Hepatocyte (in vitro differentiated cells): ENCODE results near the gene GCSAML. TPM values are rescaled to one million over a fixed set of nuclear protein-coding genes. Genes with fewer than 3 reads are reported as not detected.

ENCODE experiments used
- DNase-seq: peaks from one replicate; pipeline ENCODE4 v3.0.0-alpha.2; 2016; ENCODE audit warnings: low spot score
- H2AFZ ChIP-seq: fragments of 200-600 bp; sonication (generic); 2 replicates; pipeline ENCODE4 v1.6.0; 2016; ENCODE audit warnings: antibody characterized with exemption, mild to moderate bottlenecking
- H3K27ac ChIP-seq: fragments of 200-600 bp; sonication (generic); 2 replicates; pipeline ENCODE4 v1.5.1; 2016; ENCODE audit warnings: mild to moderate bottlenecking
- H3K27me3 ChIP-seq: fragments of 200-600 bp; sonication (generic); 2 replicates; pipeline ENCODE4 v1.6.1; 2016
- H3K36me3 ChIP-seq: fragments of 200-600 bp; sonication (generic); replicated peaks from 2 replicates; pipeline ENCODE4 v1.5.1; 2016; ENCODE audit warnings: low read depth; ENCODE audit not compliant: insufficient read depth
- H3K4me1 ChIP-seq: fragments of 200-600 bp; sonication (generic); 2 replicates; pipeline ENCODE4 v1.5.1; 2016; ENCODE audit warnings: mild to moderate bottlenecking, moderate library complexity; ENCODE audit not compliant: insufficient read depth
- H3K4me2 ChIP-seq: fragments of 200-600 bp; sonication (generic); 2 replicates; pipeline ENCODE4 v1.6.0; 2016
- H3K4me3 ChIP-seq: fragments of 200-600 bp; sonication (generic); 2 replicates; pipeline ENCODE4 v1.5.1; 2016; ENCODE audit warnings: mild to moderate bottlenecking
- H3K79me2 ChIP-seq: fragments of 200-600 bp; sonication (generic); 2 replicates; pipeline ENCODE4 v1.6.0; 2017; ENCODE audit warnings: mild to moderate bottlenecking
- H3K9me2 ChIP-seq: fragments of 200-600 bp; sonication (generic); replicated peaks from 2 replicates; pipeline ENCODE4 v1.6.0; 2017; ENCODE audit warnings: mild to moderate bottlenecking; ENCODE audit not compliant: insufficient read depth
- H3K9me3 ChIP-seq: fragments of 200-600 bp; sonication (generic); 2 replicates; pipeline ENCODE4 v1.5.1; 2016; ENCODE audit warnings: low read depth, mild to moderate bottlenecking
- H4K20me1 ChIP-seq: fragments of 200-600 bp; sonication (generic); 2 replicates; pipeline ENCODE4 v1.6.0; 2016; ENCODE audit warnings: mild to moderate bottlenecking; ENCODE audit not compliant: insufficient read depth, poor library complexity, severe bottlenecking
- EZH2 ChIP-seq: fragments of 200-600 bp; sonication (generic); IDR thresholded peaks from 2 replicates; pipeline ENCODE4 v1.6.1; 2016; ENCODE audit warnings: antibody characterized with exemption, mild to moderate bottlenecking, borderline replicate concordance
- EZH2phosphoT487 ChIP-seq: fragments of 200-600 bp; sonication (generic); IDR thresholded peaks from one replicate; pipeline ENCODE4 v1.6.1; 2018; ENCODE audit warnings: antibody characterized with exemption, mild to moderate bottlenecking, low read depth, moderate library complexity; ENCODE audit not compliant: unreplicated experiment, severe bottlenecking
- WGBS: methylation state at CpG from one replicate; pipeline ENCODE4 v1.1.6; 2016; ENCODE audit warnings: low lambda C conversion rate; ENCODE audit errors: missing lambda C conversion rate; 5-methylcytosine and 5-hydroxymethylcytosine counted together
- polyA plus RNA-seq: library from polyadenylated mRNA; unstranded; fragments of >200 nt; fragmentation: Nextera tagmentation; extraction: Ambion mirVana; gene quantifications from 2 replicates; pipeline ENCODE4 v1.2.1, GENCODE V29; 2016
- total RNA-seq: library from RNA; depleted of rRNA; stranded (reverse); fragments of >200 nt; gene quantifications from 2 replicates; pipeline ENCODE4 v1.2.3, GENCODE V29; 2014
- TF ChIP-seq, protein P1 (sequence below): fragments of 200-600 bp; sonication (generic); IDR thresholded peaks from 2 replicates; pipeline ENCODE4 v1.5.1; 2016; ENCODE audit warnings: antibody characterized with exemption, mild to moderate bottlenecking; ENCODE audit not compliant: poor library complexity

Gene GCSAML
- total and polyA plus RNA-seq, 2 experiments from 2014 or later = not detected

DNA sequence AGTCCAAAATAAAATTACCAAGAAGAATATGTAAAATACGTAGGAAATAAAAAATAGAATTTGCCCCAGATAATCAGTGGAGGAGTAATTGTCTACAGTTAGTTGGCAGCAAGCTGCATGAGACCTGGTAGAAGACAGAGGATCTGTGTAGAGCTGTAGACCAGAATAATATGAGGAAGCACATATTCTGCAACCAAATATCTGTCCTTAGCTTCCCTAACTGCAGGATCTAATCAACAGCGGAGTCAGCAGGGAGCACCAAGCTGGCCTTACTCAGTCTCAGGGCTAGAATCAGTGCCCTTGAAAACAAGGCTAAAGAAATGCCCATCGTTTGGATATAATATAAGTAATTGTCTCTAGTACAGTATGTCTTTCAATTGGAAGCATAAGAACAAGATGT is 6.1 kb upstream of the GCSAML start:
- no peaks in the 10 kb centered on the region for H3K9me2 ChIP-seq
- no peaks in the 10 kb centered on the region for H3K79me2 ChIP-seq
- no peaks in the 10 kb centered on the region for H3K9me3 ChIP-seq
- no peak overlapping the region for H3K4me3 ChIP-seq
- H3K27me3 ChIP-seq = no peaks in the 10 kb centered on the region
- no peaks in the 10 kb centered on the region for H3K4me1 ChIP-seq
- H2AFZ ChIP-seq = no peak overlapping the region
- no peaks in the 10 kb centered on the region for H4K20me1 ChIP-seq
- TF ChIP-seq, protein P1, sequence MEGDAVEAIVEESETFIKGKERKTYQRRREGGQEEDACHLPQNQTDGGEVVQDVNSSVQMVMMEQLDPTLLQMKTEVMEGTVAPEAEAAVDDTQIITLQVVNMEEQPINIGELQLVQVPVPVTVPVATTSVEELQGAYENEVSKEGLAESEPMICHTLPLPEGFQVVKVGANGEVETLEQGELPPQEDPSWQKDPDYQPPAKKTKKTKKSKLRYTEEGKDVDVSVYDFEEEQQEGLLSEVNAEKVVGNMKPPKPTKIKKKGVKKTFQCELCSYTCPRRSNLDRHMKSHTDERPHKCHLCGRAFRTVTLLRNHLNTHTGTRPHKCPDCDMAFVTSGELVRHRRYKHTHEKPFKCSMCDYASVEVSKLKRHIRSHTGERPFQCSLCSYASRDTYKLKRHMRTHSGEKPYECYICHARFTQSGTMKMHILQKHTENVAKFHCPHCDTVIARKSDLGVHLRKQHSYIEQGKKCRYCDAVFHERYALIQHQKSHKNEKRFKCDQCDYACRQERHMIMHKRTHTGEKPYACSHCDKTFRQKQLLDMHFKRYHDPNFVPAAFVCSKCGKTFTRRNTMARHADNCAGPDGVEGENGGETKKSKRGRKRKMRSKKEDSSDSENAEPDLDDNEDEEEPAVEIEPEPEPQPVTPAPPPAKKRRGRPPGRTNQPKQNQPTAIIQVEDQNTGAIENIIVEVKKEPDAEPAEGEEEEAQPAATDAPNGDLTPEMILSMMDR = no peak
- TF ChIP-seq EZH2phosphoT487 = no peak
- no peak for TF ChIP-seq EZH2
- no peaks in the 10 kb centered on the region for H3K36me3 ChIP-seq
- no peak for DNase-seq
- WGBS = 64% methylated on average over 3 of the region's 3 CpGs
- H3K27ac ChIP-seq = no peak overlapping the region
- no peak overlapping the region for H3K4me2 ChIP-seq

DNA sequence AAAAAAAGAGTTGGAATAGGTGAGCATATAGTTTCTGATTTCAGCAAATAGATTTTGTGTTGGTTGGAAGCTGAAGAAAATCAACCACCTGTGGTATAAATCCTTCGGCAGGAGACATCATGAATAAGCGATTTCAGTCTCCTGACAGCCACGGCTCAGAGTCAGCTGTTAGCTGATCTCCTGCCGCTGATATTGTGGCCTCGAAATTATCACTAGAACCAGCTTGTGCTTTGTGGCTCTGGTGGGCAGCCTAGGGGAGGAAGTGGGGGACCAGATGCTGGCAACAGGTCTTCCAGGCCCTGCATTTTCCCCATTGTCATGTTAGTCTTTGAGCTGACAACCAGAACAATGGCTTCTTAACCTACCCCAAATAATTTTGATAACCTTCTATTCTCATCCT is 842 bp upstream of the GCSAML start:
- H2AFZ ChIP-seq = no peak overlapping the region
- no peaks in the 10 kb centered on the region for H3K9me3 ChIP-seq
- H3K27ac ChIP-seq = no peak overlapping the region
- H3K36me3 ChIP-seq = no peaks in the 10 kb centered on the region
- TF ChIP-seq EZH2phosphoT487 = no peak
- TF ChIP-seq, protein P1 = no peak
- TF ChIP-seq EZH2 = no peak
- no peaks in the 10 kb centered on the region for H3K79me2 ChIP-seq
- no peak overlapping the region for H3K4me3 ChIP-seq
- H3K4me1 ChIP-seq = no peaks in the 10 kb centered on the region
- WGBS = 77% methylated on average over 5 of the region's 5 CpGs
- H3K27me3 ChIP-seq = no peaks in the 10 kb centered on the region
- no peaks in the 10 kb centered on the region for H3K9me2 ChIP-seq
- DNase-seq = no peak
- H4K20me1 ChIP-seq = no peaks in the 10 kb centered on the region
- no peak overlapping the region for H3K4me2 ChIP-seq

DNA sequence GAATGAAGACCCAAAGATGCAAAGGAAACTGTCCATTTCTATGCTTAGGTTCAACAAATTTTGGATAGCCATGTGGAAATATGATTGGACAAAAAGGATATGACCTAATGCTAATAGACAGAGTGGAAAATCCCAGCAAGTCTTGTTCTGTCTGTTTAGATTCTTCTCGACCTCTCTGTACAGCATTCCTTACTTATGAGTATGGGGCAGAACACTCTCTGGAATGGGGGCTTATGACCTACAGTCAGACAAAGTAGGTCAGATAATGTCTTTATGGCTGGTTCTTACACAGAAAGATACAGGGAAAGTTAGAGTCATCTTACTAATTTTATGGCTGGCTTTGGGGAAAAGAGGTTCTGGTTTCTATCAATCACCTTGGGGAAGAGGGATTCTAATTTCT is 2.8 kb downstream of the GCSAML start:
- TF ChIP-seq, protein P1 = no peak
- no peak for TF ChIP-seq EZH2phosphoT487
- TF ChIP-seq EZH2 = no peak
- no peak overlapping the region for H2AFZ ChIP-seq
- H3K4me2 ChIP-seq = no peak overlapping the region
- no peaks in the 10 kb centered on the region for H3K9me2 ChIP-seq
- no peaks in the 10 kb centered on the region for H3K36me3 ChIP-seq
- no peak overlapping the region for H3K4me3 ChIP-seq
- H3K79me2 ChIP-seq = no peaks in the 10 kb centered on the region
- peak; percentile 45 for DNase-seq
- no peaks in the 10 kb centered on the region for H4K20me1 ChIP-seq
- no peaks in the 10 kb centered on the region for H3K4me1 ChIP-seq
- H3K27ac ChIP-seq = peak overlapping the region; percentile 63
- 17% methylated on average over 1 of the region's 1 CpG for WGBS
- no peaks in the 10 kb centered on the region for H3K27me3 ChIP-seq
- H3K9me3 ChIP-seq = no peaks in the 10 kb centered on the region

- no peak for DNase-seq
- Histone ChIP-seq H2AFZ (no peak overlapping the region), H3K4me3 (no peak overlapping the region), H3K27me3 (no peaks in the 10 kb centered on the region), H4K20me1 (no peaks in the 10 kb centered on the region), H3K4me2 (no peak overlapping the region), H3K79me2 (no peaks in the 10 kb centered on the region), H3K9me3 (no peaks in the 10 kb centered on the region), H3K9me2 (no peaks in the 10 kb centered on the region), H3K36me3 (no peaks in the 10 kb centered on the region), H3K4me1 (no peaks in the 10 kb centered on the region), H3K27ac (peak overlapping the region; percentile 63)
- WGBS = 41% methylated on average over 2 of the region's 2 CpGs
- TF ChIP-seq EZH2phosphoT487 = no peak
- TF ChIP-seq, protein P1 = no peak
- no peak for TF ChIP-seq EZH2
Observed at GRCh38 chr1:247552231-247552630, 3.3 kb downstream of the GCSAML start.
